Kidney epithelial cell (primary cell): Measurements from ENCODE around the gene KANTR. TPM values are rescaled to one million over a fixed set of nuclear protein-coding genes. Genes with fewer than 3 reads are reported as not detected.

Experiments used
- DNase-seq: peaks from one replicate; pipeline ENCODE4 v3.0.0-alpha.2; 2010; ENCODE audit warnings: low read depth
- H3K27me3 ChIP-seq: 2 replicates; pipeline ENCODE4 v1.6.0; 2011; ENCODE audit warnings: low read length; ENCODE audit not compliant: control insufficient read depth, insufficient read depth
- H3K36me3 ChIP-seq: 2 replicates; pipeline ENCODE4 v1.5.1; 2011; ENCODE audit warnings: low read length; ENCODE audit not compliant: control insufficient read depth, insufficient read depth
- H3K4me3 ChIP-seq: 2 replicates; pipeline ENCODE4 v1.5.1; 2011; ENCODE audit warnings: low read depth, mild to moderate bottlenecking, control low read depth, low read length
- total RNA-seq: library from RNA; depleted of rRNA; stranded (reverse); fragments of >200 nt; gene quantifications from 2 replicates; pipeline ENCODE4 v1.2.3, GENCODE V29; 2015
- TF ChIP-seq, protein P1 (sequence below): IDR thresholded peaks from 2 replicates; pipeline ENCODE4 v1.5.1; 2011; ENCODE audit warnings: mild to moderate bottlenecking, moderate library complexity, low read length, control low read depth, inconsistent platforms; ENCODE audit not compliant: insufficient read depth, poor library complexity, severe bottlenecking

The KANTR gene
- total RNA-seq, 1 donor from 2014 or later: 5.0 TPM

DNA sequence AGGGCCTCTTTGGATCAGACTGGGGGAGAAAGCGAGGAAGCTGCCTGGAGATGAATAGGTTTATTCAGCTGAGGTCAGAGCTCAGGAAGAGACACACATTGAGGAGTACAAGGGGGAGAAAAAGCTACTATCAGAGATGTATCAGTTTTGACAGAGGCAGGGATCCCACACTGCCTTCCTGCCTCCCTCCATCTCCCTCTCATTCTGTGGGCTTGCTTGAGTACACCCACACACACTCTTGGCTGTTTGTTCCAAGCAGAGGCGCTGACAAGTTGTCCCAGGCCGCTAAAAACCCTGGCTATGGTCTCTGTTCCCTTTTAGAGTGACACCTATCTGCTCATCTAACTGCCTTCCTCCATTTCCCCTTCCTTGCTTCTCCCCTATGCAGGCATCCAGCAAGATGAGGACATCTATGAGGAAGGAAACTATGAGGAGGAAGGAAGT is 6.5 kb upstream of the KANTR start:
- TF ChIP-seq, protein P1, sequence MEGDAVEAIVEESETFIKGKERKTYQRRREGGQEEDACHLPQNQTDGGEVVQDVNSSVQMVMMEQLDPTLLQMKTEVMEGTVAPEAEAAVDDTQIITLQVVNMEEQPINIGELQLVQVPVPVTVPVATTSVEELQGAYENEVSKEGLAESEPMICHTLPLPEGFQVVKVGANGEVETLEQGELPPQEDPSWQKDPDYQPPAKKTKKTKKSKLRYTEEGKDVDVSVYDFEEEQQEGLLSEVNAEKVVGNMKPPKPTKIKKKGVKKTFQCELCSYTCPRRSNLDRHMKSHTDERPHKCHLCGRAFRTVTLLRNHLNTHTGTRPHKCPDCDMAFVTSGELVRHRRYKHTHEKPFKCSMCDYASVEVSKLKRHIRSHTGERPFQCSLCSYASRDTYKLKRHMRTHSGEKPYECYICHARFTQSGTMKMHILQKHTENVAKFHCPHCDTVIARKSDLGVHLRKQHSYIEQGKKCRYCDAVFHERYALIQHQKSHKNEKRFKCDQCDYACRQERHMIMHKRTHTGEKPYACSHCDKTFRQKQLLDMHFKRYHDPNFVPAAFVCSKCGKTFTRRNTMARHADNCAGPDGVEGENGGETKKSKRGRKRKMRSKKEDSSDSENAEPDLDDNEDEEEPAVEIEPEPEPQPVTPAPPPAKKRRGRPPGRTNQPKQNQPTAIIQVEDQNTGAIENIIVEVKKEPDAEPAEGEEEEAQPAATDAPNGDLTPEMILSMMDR: no peak
- DNase-seq: no peak

DNA sequence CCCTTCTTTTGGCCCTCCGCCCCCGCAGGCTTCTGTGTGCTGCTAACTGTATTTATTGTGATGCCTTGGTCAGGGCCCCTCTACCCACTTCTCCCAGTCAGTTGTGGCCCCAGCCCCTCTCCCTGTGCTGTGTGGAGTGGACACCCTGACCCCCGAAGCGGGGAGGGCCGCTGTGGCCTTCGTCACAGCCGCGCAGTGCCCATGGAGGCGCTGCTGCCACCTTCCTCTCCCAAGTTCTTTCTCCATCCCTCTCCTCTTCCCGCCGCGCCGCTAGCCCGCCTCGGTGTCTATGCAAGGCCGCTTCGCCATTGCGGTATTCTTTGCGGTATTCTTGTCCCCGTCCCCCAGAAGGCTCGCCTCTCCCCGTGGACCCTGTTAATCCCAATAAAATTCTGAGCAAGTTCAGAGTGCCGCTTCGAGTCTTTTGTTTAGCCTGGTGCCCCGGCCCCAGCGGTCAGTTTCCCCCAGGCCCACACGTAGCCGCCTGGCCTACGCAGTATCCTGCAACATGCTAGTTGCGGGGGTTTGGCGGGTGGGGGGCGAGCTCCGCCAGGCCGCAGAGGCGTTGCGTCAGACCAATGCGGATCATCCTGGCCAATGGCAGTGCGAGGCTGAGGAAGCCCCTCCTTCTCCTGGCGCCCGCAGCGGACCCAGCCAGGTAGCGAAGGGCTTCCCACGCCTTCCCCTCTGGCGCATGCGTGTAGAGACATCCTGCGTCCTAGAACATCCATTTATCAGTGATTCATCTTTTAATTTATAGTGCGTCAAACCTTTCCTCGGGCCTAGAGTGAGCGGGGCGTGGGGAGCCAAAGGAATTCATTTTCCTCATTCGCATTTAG is 5.6 kb upstream of the KANTR start:
- DNase-seq: peak; percentile 32
- H3K4me3 ChIP-seq: peak overlapping the region; percentile 36
- no peaks in the 10 kb centered on the region for H3K27me3 ChIP-seq
- TF ChIP-seq, protein P1: no peak
- H3K36me3 ChIP-seq: no peaks in the 10 kb centered on the region

More for the DNA sequence above, 6.5 kb upstream of the KANTR start:
- H3K27me3 ChIP-seq: no peaks in the 10 kb centered on the region
- H3K4me3 ChIP-seq: no peak overlapping the region
- H3K36me3 ChIP-seq: no peaks in the 10 kb centered on the region

DNA sequence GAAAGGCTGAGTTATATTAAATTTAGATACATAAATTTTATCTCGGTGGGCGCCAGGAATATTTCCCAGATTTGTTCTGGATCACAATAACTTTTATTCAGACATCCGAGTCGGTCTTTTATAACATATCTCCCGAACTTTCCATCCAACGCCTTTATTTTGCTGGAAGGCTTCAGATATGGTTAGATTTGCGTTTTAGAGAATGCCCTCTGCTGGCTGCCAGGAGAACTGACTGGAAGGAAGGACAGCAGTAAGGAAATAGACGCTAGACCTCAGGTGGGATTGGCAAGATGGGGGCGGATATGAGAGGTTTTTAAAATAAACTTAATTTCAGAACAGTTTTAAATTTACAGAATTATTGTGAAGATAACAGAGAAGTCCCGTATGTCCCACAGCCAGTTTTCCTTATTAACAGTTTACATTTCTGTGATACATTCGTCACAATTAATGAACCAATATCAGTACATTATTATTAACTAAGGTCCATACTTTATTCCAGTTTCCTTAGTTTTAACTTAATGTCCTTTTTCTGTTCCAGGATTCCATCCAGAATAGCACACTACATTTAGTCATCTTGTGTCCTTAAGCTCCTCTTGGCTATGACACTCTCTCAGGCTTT is 4.6 kb upstream of the KANTR start:
- Histone ChIP-seq H3K27me3 (no peaks in the 10 kb centered on the region), H3K4me3 (peak overlapping the region; percentile 36), H3K36me3 (no peaks in the 10 kb centered on the region)
- DNase-seq: no peak
- TF ChIP-seq, protein P1: peak; percentile 77

DNA sequence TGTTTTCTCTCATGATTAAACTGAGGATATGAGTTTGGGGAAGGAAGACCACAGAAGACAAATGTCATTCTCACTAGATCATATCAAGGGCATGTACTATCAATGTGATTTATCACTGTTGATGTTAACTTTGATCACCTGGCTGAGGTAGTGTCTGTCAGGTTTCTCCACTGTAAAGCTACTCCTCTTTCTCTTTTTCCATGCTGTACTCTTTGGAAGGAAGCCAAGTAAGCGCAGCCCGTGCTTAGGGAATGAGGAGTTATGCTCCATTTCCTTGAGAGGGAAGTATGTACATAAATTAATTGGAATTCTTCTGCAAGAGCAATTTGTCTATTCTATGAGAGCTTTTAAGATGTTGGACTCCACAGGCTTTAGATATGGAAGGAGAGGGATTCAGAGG is 4.0 kb upstream of the KANTR start:
- Histone ChIP-seq H3K4me3 (no peak overlapping the region), H3K36me3 (no peaks in the 10 kb centered on the region), H3K27me3 (no peaks in the 10 kb centered on the region)
- TF ChIP-seq, protein P1: no peak
- DNase-seq: no peak

DNA sequence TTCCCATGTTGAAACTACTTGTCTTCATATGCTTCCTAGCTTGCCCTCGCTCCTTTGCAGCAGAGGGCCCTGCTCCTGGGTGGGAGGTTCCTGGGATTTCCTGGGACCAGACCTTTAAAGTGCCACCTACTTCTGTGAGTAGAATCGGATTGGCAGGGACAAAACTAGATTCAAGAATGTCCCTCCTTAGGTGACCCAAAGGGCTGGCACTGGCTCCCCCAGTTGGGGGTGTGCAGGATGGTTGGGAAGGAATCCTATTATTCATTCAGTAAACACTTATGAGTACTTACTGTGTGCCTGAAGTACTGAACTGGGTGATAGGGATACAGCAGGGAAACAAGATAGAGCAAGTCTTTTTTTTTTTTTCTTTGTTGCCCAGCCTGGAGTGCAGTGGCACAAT is 2.6 kb upstream of the KANTR start:
- Histone ChIP-seq H3K27me3 (no peaks in the 10 kb centered on the region), H3K36me3 (no peaks in the 10 kb centered on the region), H3K4me3 (no peak overlapping the region)
- TF ChIP-seq, protein P1: no peak
- no peak for DNase-seq
